Activated T-cell treated with anti-CD3 and anti-CD28 coated beads, Interleukin-2, amount 50 U/mL, for 48 hours (primary cell): ENCODE results near the gene PSRC1.

Experiments
- DNase-seq, 2 experiments: peaks; one replicate each; pipeline ENCODE4 v3.0.0-alpha.2; 2020

The PSRC1 gene

DNA sequence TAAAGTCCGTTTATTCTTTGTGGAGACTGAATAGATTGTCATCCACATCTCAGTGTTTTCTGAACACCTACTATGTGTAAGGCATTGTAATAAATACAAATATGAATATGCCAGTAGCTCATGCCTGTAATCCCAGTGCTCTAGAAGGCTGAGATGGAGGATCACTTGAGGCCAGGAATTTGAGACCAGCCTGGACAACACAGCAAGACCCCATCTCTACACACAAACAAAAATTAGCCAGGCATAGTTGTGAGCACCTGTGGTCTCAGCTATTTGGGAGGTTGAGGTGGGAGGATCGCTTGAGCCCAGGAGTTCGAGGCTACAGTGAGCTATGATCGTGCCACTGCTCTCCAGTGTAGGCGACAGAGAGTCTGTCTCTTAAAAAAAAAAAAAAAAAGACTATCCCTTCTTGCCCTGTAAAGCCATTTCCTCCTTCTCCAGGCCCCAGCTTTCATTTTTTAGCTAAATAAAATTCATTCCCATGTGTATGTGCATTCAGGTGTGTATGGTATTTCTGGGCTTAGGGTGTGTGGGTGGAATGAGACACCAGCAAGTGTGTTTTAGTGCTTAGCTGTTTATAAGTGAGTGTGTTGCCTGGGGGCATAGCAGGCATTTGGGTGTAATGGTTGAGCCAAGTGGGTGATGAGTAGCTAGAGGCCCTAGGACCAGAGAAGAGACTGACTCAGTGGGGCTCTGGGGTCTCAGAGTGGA lies 25.8 kb downstream of the PSRC1 start:
- DNase-seq = no peak

DNA sequence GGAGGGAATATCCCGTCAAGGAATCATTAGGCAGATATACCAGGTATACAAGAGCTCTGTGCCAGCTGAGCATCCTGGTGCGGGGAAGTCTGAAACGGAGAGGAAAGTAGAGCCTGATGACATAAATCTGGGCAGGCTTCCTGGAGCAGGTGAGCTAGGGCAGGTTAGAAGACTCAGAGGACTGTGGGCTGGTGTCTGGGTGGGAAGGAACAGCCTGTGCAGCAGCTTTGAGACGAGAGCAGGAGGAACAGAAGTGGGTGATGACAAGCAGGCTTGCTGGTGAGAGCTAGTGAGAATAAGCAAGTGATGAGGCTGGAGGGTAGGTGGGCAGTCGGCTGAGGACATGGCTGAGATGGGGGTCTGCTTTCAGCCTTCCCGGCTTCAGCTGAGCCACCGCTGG lies 26.9 kb downstream of the PSRC1 start:
- DNase-seq = no peak

DNA sequence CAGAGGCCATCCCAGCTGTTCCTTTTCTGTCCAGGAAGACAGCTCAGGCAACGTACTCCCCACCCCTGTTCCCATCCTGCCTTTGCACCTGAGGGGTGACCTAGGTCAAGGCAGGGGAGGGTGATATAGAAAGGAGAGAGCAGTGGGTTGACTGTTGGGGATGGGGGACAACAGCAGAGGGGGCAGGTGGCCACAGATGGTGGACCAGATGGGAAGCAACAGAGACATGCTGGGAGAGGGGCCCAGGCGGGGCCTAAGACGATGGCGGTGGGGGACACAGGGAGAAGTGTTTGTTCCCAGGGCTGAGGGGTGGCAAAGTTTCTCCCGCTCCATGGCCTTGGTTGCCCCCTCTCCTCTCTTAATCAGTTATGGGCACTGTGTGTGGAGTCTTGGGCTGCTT lies 27.3 kb downstream of the PSRC1 start:
- no peak for DNase-seq

DNA sequence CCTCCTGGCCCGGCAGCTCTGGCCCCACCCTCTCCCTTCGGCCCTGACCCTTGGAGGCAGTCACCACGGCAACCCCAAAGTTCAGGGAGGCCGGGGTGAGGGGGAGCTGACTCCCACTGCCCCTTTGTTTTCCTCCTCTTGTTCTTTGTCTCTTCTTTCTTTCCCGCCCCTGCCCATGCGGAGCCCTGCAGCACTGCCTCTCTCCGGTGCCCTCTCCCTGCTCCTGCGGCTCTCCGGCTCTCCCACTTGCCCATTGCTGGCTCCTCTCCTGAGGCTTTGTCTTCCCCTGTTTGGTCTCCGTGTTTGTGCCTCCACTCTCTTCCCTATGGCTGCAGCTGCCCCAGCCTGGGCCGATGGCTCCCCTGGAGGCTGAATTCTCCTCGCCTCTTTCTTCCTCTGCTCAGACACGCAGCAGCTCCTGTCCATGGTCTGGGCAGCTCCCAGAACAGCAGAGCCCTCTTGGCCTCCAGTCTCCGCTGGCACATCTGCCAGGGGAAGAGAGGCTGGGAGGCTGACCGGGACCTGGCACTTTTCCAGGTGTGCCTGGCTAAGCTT lies 27.8 kb downstream of the PSRC1 start:
- DNase-seq = no peak

DNA sequence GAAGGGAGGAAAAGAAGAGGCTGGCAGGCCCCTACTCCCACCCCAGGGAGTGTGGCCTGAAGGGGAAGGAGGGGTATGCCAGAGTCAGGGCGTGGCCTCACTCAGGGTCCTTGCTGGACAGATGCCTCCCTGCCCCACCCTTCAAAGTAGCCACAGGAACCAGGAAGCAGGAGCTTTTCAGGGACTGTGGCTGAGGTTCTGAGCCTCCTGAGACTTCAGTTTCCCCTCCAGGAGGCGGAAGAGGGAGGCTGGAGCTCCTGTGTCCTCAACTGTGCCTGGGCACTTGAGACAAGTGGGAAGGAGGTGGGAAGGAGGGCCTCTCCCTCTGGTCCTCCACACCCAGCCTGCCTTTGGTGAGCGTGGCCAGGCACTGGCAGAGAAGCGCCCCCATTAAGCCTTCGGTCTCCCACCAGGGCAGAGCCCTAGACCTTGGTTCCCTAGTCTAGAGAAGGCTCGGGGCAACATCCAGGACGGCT lies 28.3 kb downstream of the PSRC1 start:
- no peak for DNase-seq

DNA sequence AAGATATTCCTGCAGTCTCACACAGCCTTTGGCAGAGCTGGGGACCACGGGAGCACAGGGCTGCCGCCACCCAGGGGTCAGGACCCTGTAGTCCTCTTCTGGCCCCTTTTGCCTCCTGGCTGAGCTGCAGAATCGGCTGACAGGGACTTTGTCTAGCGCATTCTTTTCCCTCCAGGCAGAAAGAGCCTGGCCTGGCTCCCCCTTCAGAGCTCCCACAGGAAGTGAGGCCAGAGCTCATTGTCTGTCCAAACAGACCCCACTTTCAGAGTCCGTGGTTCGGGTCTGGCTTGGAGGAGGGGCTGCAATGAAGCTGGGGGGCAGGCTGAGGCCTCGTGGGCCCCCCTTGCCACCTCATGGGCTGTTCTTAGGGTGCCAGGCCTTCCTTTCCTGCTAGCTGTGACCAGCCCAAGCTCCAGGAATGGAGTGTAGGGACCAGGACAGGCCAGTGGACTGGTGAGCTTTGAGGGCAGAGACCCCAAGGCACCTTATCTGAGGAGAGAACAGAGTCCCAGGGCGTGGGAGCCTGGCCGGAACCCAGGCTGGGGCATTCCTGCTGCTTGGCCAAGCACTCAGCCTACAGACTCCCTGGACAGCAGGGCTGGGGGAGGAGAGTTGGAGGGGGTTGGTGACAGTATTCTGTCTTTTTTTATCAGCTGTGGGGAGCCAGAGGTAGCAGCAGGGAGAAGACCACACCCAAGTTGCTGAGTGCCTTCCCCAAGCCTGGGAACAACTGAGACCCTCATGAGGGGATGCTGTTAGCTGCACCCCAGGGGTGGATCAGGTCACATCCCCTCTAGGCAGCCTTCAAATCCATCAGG lies 28.9 kb downstream of the PSRC1 start:
- DNase-seq = no peak

DNA sequence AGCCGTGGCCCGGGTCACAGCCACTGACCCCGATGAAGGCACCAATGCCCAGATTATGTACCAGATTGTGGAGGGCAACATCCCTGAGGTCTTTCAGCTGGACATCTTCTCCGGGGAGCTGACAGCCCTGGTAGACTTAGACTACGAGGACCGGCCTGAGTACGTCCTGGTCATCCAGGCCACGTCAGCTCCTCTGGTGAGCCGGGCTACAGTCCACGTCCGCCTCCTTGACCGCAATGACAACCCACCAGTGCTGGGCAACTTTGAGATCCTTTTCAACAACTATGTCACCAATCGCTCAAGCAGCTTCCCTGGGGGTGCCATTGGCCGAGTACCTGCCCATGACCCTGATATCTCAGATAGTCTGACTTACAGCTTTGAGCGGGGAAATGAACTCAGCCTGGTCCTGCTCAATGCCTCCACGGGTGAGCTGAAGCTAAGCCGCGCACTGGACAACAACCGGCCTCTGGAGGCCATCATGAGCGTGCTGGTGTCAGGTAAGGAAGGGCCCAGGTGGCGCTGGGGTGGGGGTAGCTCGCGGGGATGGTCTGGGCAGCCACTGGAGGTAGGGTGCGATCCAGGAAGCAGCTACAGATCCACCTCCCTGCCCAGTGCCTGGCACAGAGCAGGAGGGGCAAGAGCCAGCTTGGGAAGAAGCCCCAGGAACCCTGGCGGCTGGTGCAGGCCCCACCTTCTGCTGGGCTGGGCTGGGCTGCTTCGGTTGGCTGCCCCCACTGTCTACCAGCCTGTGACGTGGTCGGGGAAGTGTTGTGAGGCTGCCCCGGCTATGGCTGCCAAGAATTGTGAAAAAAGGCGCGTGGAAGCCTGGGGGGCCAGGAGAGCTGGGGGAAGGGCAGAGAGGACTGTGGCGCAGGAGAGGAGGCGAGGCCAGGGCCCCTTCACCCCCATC lies 29.8 kb downstream of the PSRC1 start:
- no peak for DNase-seq

DNA sequence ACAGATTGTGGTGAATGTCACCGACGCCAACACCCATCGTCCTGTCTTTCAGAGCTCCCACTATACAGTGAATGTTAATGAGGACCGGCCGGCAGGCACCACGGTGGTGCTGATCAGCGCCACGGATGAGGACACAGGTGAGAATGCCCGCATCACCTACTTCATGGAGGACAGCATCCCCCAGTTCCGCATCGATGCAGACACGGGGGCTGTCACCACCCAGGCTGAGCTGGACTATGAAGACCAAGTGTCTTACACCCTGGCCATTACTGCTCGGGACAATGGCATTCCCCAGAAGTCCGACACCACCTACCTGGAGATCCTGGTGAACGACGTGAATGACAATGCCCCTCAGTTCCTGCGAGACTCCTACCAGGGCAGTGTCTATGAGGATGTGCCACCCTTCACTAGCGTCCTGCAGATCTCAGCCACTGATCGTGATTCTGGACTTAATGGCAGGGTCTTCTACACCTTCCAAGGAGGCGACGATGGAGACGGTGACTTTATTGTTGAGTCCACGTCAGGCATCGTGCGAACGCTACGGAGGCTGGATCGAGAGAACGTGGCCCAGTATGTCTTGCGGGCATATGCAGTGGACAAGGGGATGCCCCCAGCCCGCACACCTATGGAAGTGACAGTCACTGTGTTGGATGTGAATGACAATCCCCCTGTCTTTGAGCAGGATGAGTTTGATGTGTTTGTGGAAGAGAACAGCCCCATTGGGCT lies 30.6 kb downstream of the PSRC1 start:
- DNase-seq = no peak

DNA sequence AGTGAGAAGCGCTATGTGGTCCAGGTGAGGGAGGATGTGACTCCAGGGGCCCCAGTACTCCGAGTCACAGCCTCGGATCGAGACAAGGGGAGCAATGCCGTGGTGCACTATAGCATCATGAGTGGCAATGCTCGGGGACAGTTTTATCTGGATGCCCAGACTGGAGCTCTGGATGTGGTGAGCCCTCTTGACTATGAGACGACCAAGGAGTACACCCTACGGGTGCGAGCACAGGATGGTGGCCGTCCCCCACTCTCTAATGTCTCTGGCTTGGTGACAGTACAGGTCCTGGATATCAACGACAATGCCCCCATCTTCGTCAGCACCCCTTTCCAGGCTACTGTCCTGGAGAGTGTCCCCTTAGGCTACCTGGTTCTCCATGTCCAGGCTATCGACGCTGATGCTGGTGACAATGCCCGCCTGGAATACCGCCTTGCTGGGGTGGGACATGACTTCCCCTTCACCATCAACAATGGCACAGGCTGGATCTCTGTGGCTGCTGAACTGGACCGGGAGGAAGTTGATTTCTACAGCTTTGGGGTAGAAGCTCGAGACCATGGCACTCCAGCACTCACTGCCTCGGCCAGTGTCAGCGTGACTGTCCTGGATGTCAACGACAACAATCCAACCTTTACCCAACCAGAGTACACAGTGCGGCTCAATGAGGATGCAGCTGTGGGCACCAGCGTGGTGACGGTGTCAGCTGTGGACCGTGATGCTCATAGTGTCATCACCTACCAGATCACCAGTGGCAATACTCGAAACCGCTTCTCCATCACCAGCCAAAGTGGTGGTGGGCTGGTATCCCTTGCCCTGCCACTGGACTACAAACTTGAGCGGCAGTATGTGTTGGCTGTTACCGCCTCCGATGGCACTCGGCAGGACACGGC lies 31.4 kb downstream of the PSRC1 start:
- no peak for DNase-seq

DNA sequence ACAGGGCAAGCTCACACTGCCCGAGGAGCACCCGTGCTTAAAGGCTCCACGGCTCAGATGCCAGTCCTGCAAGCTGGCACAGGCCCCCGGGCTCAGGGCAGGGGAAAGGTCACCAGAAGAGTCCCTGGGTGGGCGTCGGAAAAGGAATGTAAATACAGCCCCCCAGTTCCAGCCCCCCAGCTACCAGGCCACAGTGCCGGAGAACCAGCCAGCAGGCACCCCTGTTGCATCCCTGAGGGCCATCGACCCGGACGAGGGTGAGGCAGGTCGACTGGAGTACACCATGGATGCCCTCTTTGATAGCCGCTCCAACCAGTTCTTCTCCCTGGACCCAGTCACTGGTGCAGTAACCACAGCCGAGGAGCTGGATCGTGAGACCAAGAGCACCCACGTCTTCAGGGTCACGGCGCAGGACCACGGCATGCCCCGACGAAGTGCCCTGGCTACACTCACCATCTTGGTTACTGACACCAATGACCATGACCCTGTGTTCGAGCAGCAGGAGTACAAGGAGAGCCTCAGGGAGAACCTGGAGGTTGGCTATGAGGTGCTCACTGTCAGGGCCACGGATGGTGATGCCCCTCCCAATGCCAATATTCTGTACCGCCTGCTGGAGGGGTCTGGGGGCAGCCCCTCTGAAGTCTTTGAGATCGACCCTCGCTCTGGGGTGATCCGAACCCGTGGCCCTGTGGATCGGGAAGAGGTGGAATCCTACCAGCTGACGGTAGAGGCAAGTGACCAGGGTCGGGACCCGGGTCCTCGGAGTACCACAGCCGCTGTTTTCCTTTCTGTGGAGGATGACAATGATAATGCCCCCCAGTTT lies 32.3 kb downstream of the PSRC1 start:
- no peak for DNase-seq

DNA sequence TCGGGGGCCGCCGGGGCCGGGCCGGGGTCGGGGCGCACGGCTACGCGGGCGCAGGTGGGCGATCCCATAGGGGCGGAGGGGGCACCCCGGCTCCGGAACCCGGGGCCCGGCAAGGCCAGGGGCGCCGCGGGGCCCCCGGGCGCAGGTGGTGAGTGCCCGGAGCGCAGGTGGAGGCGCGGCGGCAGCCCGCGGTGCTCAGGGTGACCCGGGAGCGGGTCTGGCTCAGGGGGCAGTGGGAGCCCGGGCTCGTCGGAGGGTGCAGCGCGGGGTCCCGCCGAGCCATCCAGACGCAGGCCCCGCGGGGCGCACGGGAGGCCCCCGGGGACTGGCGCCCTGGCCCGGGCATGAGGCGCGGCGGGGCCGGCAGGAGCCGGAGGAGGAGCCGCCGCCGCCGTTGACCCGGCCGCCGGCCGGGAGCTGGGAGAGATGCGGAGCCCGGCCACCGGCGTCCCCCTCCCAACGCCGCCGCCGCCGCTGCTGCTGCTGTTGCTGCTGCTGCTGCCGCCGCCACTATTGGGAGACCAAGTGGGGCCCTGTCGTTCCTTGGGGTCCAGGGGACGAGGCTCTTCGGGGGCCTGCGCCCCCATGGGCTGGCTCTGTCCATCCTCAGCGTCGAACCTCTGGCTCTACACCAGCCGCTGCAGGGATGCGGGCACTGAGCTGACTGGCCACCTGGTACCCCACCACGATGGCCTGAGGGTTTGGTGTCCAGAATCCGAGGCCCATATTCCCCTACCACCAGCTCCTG lies 33.1 kb downstream of the PSRC1 start:
- no peak for DNase-seq

DNA sequence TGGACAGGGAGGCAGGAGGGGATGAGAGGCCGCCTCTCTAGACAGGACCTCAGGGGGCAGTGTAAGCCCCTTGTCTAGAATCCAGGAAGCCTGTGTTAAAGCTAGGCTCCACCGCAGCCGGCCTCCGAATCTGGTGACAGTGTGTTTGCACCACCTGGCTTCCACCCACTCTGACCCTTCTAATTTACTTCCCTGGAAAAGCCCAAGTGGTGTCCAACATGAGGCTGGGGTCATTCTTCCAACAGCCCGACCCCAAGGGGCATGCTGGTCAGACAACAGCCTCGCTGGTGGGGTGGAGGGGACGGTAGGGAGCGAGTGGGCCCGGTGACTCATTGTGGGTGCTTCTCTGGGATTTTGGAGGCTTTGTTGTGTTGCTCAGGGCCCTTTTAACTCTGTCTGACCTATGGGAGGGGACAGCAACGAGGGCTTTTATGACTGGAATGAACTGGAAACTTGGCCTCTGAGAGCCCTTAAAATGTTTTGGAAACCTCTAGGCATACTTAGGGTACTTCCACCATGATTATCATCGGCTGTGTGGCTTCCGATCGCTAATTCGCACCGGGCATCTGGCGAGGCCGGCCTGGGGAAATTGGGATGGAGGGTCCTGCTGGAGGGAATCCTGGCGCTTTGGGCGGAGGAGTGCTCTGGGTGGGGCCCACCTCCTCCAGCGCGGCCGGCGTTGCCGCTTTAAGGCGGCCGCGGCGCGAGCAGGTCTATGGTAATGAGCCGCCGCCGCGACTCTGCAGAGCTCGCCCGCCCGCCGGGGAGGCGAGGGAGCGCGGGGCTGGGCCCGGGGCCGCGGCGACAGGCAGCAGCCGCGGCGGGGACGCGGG lies 33.9 kb downstream of the PSRC1 start, which contains the start of gene CELSR2:
Gene CELSR2, plus strand, starts transcription at position 743 of the 833 bp plus-strand sequence. CDS start 541 bp downstream, outside the sequence.
- peak; percentile 70 to 75 for DNase-seq

DNA sequence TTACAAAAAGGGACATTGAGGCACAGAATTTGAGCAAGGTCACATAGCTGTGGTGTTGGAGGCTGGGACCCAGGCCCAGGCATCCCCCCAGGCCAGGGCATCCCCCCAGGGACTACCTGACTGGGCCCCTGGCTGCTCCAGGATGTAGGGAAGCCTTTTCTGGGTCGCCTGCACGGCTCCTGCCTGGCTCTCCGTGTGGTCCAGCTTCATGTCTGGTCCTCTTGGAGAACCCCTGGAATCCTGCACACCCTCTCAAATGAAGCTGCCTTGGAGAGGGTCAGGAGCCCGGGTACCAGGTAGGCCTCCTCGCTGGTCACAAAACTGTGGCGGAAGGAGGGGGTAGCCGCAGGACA lies 34.5 kb downstream of the PSRC1 start:
- DNase-seq = no peak

DNA sequence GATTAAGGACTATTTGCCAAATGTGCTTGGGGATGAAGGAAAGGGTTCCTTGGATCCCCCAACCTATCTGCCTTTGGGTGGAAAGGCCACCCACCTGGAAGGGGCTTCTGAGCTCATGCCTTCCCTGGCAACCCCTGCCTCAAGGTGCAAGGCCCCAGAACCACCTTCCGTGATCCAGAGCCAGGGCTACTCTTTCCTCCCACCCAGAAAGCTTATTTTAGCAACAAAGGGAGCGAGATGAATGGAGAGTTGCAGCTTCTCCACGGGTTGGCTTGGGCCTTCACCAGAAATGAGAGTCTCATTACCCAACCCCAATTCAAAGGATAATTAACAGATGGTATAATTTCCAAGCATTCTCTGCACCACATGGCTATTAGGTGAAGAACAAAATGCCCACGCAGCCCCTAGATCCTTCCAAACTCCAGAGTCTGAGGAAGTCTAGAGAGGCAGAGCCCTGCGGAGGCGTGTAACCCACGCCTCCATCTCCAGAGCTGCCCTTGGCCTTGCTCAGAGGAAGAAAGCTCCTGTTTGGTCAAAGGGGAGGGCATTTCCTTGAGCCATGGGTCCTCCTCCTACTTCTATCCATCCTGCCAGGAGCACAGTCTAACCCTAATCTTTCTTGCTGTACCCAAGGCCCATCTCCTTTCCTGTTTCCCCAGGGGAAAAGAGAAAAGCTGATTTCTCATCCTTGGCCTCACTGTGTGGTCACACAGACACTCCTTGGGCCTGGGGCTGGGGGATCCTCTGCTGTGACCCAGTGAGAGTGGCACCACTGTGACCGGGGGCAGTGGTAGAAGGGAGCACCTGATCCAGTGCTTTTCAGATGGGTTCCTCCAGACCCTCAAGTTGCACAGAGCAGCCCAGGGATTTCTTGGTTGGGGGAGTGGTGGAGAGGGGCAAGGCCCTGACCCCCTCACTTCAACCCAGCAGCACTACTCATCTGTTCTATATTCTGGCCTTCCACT lies 35.3 kb downstream of the PSRC1 start:
- no peak for DNase-seq

DNA sequence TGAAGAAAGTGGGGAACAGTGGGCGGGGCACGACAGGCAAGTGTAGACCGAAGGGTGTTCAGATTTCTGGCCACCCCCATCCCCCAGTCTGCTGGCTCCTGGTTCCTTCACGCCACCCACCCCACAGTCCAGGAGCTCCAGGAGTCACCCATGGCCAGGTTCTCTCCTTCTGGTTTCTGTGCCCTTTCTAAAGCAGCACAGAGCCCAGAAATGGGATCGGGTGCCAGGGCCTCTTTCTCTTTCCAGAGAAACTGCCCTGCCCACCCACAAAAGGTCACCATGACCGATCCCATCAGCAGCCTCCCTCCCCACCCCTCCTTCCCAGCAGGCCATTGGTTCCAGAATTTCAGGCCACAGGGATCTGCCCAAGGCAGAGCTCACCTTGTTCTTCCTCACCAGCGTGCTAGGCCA lies 36.8 kb downstream of the PSRC1 start:
- DNase-seq = no peak

DNA sequence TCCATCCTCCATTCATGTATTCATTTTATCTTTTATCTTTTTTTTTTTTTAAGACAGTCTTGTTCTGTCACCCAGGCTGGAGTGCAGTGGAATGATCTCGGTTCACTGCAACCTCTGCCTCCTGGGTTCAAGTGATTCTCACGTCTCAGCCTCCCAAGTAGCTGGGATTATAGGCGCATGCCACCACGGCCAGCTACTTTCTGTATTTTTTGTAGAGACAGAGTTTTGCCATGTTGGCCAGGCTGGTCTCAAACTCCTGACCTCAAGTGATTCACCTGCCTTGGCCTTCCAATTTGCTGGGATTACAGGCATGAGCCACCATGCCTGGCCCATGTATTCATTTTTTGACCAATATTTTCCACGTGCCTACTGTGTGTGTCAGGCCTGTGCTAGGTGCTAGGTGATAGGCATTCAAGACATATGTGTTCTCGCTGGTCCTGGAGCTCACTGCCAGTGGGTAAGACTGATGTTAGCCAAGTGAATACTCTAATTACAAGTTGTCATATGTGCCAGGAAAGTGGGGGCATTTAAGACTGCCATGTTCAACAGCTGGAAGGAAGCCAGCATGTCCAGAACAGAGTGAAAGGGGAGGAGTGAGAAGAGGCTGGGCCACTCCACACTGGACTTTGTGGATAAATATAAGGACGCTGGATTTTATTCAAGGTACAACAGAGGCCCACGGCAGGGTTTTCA lies 38.9 kb downstream of the PSRC1 start:
- no peak for DNase-seq

DNA sequence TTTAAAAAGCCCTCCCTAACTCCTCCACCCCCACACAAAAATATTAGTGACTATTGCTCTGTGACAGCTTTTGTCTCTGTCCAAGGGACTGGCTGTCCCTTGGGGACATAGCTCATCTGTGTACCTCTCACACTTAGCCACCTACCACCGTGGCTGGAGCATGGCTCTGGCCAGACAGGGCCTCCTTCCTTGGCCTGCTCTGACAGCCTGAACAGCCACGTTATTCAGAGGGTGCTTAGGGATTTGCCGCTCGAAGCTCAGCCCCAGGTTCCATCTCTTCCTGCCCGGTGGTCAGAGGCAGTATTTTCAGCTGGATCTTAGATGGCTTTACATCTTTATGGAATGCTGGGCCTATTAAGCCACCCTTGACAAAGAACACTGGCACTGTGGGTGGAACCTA lies 39.7 kb downstream of the PSRC1 start:
- DNase-seq = no peak
